Transverse colon (tissue), 4 donors: ENCODE results near the gene NUDT4.

Source experiments
- CTCF ChIP-seq, 5 experiments: fragments of 200-600 bp in 3 of 5; fragments of 450-650 bp in 2 of 5; sonication (generic) in 3 of 5; IDR thresholded peaks; 1 replicate in 2 of 5; 2 replicates in 3 of 5; pipeline ENCODE4 v1.5.1; 2016 to 2017; ENCODE audit warnings: antibody characterized with exemption in 5 of 5, inconsistent platforms in 3 of 5, mild to moderate bottlenecking in 2 of 5, moderate library complexity in 1 of 5
- EP300 ChIP-seq: sonication (generic); formaldehyde crosslinking; IDR thresholded peaks from one replicate; pipeline ENCODE4 v1.6.1; 2017; ENCODE audit warnings: antibody characterized with exemption, low read depth
- POLR2A ChIP-seq: fragments of 450-650 bp; IDR thresholded peaks from one replicate; pipeline ENCODE4 v1.6.1; 2016; ENCODE audit warnings: antibody characterized with exemption, mild to moderate bottlenecking, moderate library complexity
- POLR2AphosphoS5 ChIP-seq, 3 donors: sonication (generic); formaldehyde crosslinking; IDR thresholded peaks; one replicate each; pipeline ENCODE4 v1.6.1; 2016; ENCODE audit warnings: antibody characterized with exemption in 3 of 3

DNA sequence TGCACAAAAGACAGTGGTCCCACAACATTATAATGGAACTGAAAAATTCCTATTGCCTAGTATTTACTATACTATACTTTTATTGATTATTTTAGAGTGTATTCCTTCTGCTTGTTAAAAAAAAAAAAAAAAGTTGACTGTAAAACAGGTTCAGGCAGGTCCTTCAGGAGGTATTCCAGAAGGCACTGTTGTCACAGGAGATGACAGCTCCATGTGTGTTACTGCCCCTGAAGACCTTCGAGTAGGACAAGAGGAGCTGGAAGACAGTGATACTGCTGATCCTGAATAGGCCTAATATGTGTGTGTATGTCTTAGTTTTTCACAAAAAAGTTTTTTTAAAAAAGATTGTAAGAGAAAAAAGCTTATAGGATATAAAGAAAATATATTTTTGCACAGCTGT is 51.7 kb downstream of the NUDT4 start:
- TF ChIP-seq CTCF (IDR thresholded peaks at IDR 0.05) (no peak), POLR2AphosphoS5 (IDR thresholded peaks at IDR 0.05) (no peak), POLR2A (no peak), EP300 (no peak)
